Progenitor cell of endocrine pancreas (in vitro differentiated cells): ENCODE data around the gene PCBP1. TPM values are rescaled to one million over a fixed set of nuclear protein-coding genes. Genes with fewer than 3 reads are reported as not detected.
"Not testable (repeated sequence)": the region's sequence is repeated elsewhere in the genome, so short reads cannot be mapped to it uniquely, and the experiment has no call there.

ENCODE experiments used
- DNase-seq: peaks from one replicate; pipeline ENCODE4 v3.0.0; 2021; ENCODE audit warnings: low spot score; ENCODE audit not compliant: unreplicated experiment
- H3K27ac Mint-ChIP-seq: 2 replicates; pipeline ENCODE4 v1.8.0; 2021; ENCODE audit warnings: mild to moderate bottlenecking, moderate library complexity, mixed read lengths
- H3K27me3 Mint-ChIP-seq: 2 replicates; pipeline ENCODE4 v1.8.0; 2021; ENCODE audit warnings: mixed read lengths
- H3K36me3 Mint-ChIP-seq: 2 replicates; pipeline ENCODE4 v1.8.0; 2022; ENCODE audit warnings: mixed read lengths; ENCODE audit not compliant: insufficient read depth
- H3K4me1 Mint-ChIP-seq: 2 replicates; pipeline ENCODE4 v1.8.0; 2021; ENCODE audit warnings: low read depth, mixed read lengths
- H3K4me3 Mint-ChIP-seq: 2 replicates; pipeline ENCODE4 v1.8.0; 2021; ENCODE audit warnings: low read depth, mild to moderate bottlenecking, moderate library complexity, mixed read lengths
- H3K9me3 Mint-ChIP-seq: 2 replicates; pipeline ENCODE4 v1.8.0; 2021; ENCODE audit warnings: low read depth, mixed read lengths
- total RNA-seq: library from RNA; stranded (reverse); gene quantifications from 2 replicates; pipeline ENCODE4 v1.2.1, GENCODE V29; 2021
- TF ChIP-seq, protein P1 (sequence below): fragments of 200-600 bp; sonication (generic); IDR thresholded peaks from one replicate; pipeline ENCODE4 v1.5.0; 2021; ENCODE audit warnings: antibody characterized with exemption, mild to moderate bottlenecking; ENCODE audit not compliant: unreplicated experiment

PCBP1 gene
- total RNA-seq, 1 donor from 2014 or later: 305 TPM

DNA sequence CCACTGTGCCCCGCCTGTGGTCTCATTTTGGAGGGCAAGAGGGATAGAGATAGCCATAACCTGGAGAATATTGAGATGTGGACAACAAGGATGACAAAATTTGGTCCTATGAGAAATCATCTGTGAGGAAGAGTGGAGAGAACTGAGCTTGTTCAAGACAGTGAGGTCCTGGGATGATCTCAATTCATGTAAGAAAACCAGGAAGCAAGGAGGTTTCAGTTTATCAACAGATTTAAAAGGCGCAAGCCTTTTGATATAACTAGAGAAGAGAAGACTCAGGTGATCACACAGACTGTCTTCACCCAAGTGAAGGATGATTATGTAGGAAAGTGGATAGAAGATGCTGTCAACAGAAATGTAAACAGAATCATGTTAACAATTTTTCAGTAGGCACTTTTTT lies 39.1 kb downstream of the PCBP1 start:
- Mint-ChIP-seq H3K4me1 (peaks cover 25% of the 10 kb centered on the region), H3K27me3 (no peaks in the 10 kb centered on the region), H3K36me3 (no peaks in the 10 kb centered on the region), H3K9me3 (no peaks in the 10 kb centered on the region), H3K4me3 (peak overlapping the region; percentile 88), H3K27ac (peak overlapping the region; percentile 79)
- TF ChIP-seq, protein P1, sequence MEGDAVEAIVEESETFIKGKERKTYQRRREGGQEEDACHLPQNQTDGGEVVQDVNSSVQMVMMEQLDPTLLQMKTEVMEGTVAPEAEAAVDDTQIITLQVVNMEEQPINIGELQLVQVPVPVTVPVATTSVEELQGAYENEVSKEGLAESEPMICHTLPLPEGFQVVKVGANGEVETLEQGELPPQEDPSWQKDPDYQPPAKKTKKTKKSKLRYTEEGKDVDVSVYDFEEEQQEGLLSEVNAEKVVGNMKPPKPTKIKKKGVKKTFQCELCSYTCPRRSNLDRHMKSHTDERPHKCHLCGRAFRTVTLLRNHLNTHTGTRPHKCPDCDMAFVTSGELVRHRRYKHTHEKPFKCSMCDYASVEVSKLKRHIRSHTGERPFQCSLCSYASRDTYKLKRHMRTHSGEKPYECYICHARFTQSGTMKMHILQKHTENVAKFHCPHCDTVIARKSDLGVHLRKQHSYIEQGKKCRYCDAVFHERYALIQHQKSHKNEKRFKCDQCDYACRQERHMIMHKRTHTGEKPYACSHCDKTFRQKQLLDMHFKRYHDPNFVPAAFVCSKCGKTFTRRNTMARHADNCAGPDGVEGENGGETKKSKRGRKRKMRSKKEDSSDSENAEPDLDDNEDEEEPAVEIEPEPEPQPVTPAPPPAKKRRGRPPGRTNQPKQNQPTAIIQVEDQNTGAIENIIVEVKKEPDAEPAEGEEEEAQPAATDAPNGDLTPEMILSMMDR: no peak
- no peak for DNase-seq

DNA sequence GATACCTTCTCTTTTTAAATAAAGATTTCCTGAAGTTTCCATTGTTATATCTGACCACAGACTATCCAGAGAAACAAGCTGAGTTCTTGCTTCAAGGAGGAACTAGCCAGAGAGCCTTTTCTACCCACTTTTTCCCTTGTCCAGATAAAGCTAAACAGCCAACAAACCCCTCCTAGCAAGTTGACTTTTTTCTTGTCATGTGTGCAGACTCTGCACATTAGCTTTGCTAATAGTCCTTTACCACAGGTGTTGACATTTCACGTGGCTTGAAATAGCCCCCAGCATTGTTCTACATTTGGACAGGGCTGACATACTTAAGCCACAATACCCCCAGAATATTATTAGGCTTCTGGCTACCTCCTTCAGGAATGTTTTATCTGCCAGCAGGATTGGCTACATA lies 40.7 kb downstream of the PCBP1 start:
- Mint-ChIP-seq H3K27me3 (no peaks in the 10 kb centered on the region), H3K36me3 (no peaks in the 10 kb centered on the region), H3K4me3 (no peak overlapping the region), H3K9me3 (no peaks in the 10 kb centered on the region), H3K27ac (peak overlapping the region; percentile 88), H3K4me1 (peaks cover 35% of the 10 kb centered on the region)
- no peak for DNase-seq
- TF ChIP-seq, protein P1: no peak

DNA sequence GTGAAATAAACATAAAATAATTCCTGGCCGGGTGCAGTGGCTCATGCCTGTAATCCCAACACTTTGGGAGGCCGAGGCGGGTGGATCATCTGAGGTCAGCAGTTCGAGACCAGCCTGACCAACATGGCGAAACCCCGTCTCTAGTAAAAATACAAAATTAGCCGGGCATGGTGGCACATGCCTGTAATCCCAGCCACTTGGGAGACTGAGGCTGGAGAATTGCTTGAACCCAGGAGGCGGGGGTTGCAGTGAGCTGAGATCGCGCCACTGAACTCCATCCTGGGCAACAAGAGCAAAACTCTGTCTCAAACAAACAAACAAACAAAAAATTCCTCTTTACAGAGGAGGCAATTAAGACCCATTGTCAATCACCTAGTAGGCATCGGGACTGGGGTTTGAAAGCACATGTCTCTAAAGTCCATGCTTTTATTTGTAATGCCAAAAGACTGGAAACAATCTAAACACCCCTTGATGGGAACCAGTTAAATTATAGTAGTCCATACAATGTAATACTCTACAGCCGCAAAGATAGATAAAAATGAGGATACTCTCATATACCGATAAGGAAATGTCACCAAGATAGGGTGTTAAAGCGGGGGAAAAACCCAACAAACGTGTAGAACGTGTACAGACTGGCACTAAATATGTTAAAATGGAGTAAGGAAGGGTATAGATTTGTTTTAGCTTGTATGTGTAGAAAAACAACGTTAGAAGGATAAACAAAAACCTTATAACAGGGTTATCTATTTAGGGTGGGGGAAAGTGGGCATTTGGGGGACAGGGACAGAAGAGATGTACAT lies 44.3 kb downstream of the PCBP1 start:
- not testable (repeated sequence) for DNase-seq, H3K27me3 Mint-ChIP-seq, H3K4me3 Mint-ChIP-seq, H3K36me3 Mint-ChIP-seq, H3K9me3 Mint-ChIP-seq
- Mint-ChIP-seq H3K4me1 (peaks cover 44% of the 10 kb centered on the region), H3K27ac (peak overlapping the region; percentile 81)

DNA sequence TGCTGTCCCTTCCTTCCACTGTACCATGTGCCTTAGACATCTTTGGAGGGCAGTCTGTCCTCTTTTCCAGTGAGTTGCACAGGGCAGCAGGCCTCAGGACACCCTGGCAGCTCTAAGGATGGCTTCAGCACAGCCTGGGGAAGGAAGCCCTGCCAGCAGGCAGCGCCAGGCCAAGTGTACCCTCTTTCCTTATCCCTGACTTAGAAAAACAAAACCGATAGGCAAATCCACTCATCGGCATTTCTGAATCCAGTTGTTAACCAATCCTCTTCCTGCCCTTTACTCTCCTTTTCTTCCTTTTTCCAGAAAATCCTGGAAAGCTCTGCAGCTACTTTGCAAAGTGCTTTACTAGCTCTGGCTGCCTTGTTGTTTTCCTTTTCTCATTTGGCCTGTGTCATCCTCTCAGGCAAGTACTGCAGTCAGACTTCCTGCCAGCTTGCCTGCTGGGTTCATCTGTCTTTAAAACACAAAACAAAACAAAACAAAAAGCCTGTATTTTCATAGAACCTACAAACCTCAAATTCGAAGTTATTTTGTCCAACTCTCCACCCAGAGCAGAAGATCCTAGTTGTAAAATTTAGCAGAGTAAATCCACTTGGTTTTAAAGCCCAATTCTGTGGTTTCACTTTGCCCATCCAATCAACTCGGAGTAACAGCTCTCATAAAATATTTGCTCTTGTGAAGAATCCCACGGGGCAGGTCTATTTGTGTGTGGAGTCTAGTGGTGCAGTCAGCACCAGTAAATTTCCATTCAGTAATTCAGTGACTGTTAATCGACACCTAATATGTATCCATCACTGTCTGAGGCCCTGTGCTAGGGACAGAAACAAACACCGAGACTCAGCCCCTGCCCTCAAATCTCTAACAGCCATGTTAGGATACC lies 45.2 kb downstream of the PCBP1 start:
- no peak for DNase-seq
- H3K4me1 Mint-ChIP-seq: peaks cover 44% of the 10 kb centered on the region
- peaks cover under 1% of the 10 kb centered on the region for H3K9me3 Mint-ChIP-seq
- peak overlapping the region; percentile 87 for H3K27ac Mint-ChIP-seq
- H3K4me3 Mint-ChIP-seq: peak overlapping the region; percentile 49
- TF ChIP-seq, protein P1: no peak
- H3K27me3 Mint-ChIP-seq: no peaks in the 10 kb centered on the region
- no peaks in the 10 kb centered on the region for H3K36me3 Mint-ChIP-seq

DNA sequence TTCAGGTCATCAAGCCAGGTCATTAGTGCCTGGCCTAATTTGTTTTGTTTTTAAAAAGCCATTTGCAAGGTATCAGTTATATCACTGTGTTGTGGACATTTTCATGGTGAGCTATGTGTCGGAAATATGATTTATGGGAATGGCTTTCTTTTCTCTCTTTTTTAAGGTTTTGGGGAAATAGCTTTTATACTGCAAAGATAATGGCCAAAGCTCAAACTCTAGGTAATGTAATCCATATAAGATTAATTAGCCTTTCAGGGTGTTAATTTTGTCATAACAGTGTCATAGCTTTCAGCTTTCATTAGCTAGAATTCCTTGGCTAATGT lies 45.8 kb downstream of the PCBP1 start:
- H3K4me3 Mint-ChIP-seq: peak overlapping the region; percentile 49
- peaks cover 4% of the 10 kb centered on the region for H3K9me3 Mint-ChIP-seq
- TF ChIP-seq, protein P1: no peak
- H3K27ac Mint-ChIP-seq: peak overlapping the region; percentile 87
- H3K27me3 Mint-ChIP-seq: no peaks in the 10 kb centered on the region
- no peaks in the 10 kb centered on the region for H3K36me3 Mint-ChIP-seq
- no peak for DNase-seq
- H3K4me1 Mint-ChIP-seq: peaks cover 41% of the 10 kb centered on the region
